Gastrocnemius medialis (tissue), 4 donors: ENCODE data around the gene JAKMIP1.

Experiments used
- CTCF ChIP-seq, 5 experiments: fragments of 450-650 bp in 3 of 5; fragments of 200-600 bp in 2 of 5; sonication (generic) in 2 of 5; IDR thresholded peaks in 4 of 5; conservative IDR thresholded peaks in 1 of 5; 1 replicate in 4 of 5; 2 replicates in 1 of 5; pipeline ENCODE4 v1.5.1; 2016 to 2019; ENCODE audit warnings: antibody characterized with exemption in 5 of 5, mild to moderate bottlenecking in 3 of 5, moderate library complexity in 3 of 5
- POLR2A ChIP-seq, 2 donors: fragments of 450-650 bp; IDR thresholded peaks; one replicate each; pipeline ENCODE4 v1.6.1; 2017; ENCODE audit warnings: antibody characterized with exemption in 2 of 2, mild to moderate bottlenecking in 2 of 2, moderate library complexity in 2 of 2

DNA sequence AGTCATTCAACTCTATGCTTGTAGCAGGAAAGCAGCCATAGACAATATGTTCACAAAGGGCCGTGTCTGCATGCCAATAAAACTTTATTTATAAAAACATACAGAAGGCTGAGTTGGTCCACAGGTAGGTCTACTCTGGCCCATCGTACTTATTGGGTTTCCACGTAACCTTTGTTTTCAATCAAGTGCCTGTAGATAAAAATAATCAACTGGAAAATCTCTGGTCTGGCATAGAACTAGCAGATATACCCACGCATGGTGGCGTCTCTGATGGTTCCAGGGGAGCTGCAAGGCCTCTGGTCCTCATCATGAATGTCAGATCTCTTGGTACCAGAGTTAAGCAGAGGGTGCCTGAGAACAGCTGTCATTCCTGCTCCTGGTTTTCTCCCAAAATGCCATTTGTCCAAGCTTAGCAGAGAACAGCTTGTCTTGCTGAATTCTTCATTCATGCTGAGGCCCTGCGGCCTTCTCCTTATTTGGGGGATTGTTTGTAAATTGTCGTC, 31.4 kb upstream of the JAKMIP1 start:
- TF ChIP-seq CTCF (IDR thresholded peaks at IDR 0.05 in 4 of 5, conservative IDR thresholded peaks at IDR 0.05 in 1 of 5) (no peak), POLR2A (IDR thresholded peaks at IDR 0.05) (no peak)
